Measurements from ENCODE around the gene SLC9A3.

DNA sequence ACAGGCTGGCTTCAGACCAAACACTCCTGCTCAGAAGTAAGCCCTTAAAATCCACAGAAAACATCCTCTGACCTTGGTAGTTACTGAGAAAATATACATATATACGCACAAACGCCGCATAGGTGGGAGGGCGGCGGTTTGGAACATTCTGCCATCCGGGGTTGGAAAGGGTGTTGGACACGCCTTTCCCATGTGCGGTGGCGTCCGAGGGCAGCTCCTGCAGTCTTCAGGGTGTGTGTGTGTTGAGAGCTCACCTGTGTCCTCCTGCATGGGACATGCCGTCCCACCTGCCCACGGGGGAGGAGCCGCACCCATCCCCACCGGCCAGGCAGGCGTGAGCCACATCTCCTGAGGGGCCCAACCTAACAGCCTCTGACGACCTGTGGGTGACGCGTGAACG, 28.2 kb downstream of the SLC9A3 start:
- TF ChIP-seq, protein P1, sequence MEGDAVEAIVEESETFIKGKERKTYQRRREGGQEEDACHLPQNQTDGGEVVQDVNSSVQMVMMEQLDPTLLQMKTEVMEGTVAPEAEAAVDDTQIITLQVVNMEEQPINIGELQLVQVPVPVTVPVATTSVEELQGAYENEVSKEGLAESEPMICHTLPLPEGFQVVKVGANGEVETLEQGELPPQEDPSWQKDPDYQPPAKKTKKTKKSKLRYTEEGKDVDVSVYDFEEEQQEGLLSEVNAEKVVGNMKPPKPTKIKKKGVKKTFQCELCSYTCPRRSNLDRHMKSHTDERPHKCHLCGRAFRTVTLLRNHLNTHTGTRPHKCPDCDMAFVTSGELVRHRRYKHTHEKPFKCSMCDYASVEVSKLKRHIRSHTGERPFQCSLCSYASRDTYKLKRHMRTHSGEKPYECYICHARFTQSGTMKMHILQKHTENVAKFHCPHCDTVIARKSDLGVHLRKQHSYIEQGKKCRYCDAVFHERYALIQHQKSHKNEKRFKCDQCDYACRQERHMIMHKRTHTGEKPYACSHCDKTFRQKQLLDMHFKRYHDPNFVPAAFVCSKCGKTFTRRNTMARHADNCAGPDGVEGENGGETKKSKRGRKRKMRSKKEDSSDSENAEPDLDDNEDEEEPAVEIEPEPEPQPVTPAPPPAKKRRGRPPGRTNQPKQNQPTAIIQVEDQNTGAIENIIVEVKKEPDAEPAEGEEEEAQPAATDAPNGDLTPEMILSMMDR (IDR thresholded peaks at IDR 0.05): no peak
- TF ChIP-seq ZFX (IDR thresholded peaks at IDR 0.05; ENCODE audit: borderline replicate concordance): no peak

Data from 22Rv1 (cell line).